IgD-negative memory B cell (primary cell): ENCODE measurements around the gene EPB41L5. TPM values are rescaled to one million over a fixed set of nuclear protein-coding genes. Genes with fewer than 3 reads are reported as not detected.
"Not testable (repeated sequence)": the region's sequence is repeated elsewhere in the genome, so short reads cannot be mapped to it uniquely, and the experiment has no call there.

Experiments
- H3K27ac Mint-ChIP-seq, 3 donors: one replicate each; pipeline ENCODE4 v1.8.0; 2020 to 2022; ENCODE audit warnings: mild to moderate bottlenecking in 3 of 3, mixed read lengths in 3 of 3, moderate library complexity in 1 of 3
- H3K27me3 Mint-ChIP-seq: one replicate; pipeline ENCODE4 v1.8.0; 2021; ENCODE audit warnings: mixed read lengths
- H3K36me3 Mint-ChIP-seq: one replicate; pipeline ENCODE4 v1.8.0; 2020; ENCODE audit warnings: mild to moderate bottlenecking, mixed read lengths
- H3K4me1 Mint-ChIP-seq, 3 donors: one replicate each; pipeline ENCODE4 v1.8.0; 2020 to 2022; ENCODE audit warnings: mixed read lengths in 3 of 3, mild to moderate bottlenecking in 1 of 3
- H3K4me3 Mint-ChIP-seq, 4 donors: one replicate each; pipeline ENCODE4 v1.8.0; 2020 to 2022; ENCODE audit warnings: mild to moderate bottlenecking in 4 of 4, mixed read lengths in 4 of 4, moderate library complexity in 3 of 4
- H3K9me3 Mint-ChIP-seq, 3 donors: one replicate each; pipeline ENCODE4 v1.8.0; 2020 to 2021; ENCODE audit warnings: mixed read lengths in 3 of 3, mild to moderate bottlenecking in 1 of 3
- polyA plus RNA-seq: library from polyadenylated mRNA; unstranded; fragments of 300-500 nt; fragmentation: Illumina TruSeq; gene quantifications from one replicate; pipeline ENCODE4 v1.2.3, GENCODE V29; 2021

EPB41L5 gene
- polyA plus RNA-seq, 1 donor from 2014 or later: 3.9 TPM

DNA sequence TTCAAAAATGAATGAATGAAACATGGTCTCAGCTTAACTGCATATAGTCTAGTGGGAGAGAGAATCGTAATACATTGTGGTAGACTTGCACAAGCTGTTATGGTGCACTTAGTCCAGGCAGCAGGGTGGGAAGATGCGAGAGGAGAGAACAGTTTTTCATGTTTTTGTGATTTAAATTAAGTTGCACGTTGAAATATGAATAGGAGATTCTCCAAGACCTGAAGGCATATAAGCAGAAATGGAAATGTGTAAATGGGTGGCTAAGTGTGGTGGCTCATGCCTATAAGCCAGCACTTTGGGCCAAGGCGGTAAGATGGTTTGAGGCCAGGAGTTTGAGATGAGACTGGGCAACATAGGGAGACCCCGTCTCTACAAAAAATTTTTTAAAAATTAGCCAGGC lies 149.8 kb downstream of the EPB41L5 start:
- Mint-ChIP-seq H3K4me1 (no peaks in the 10 kb centered on the region), H3K27ac (no peak overlapping the region), H3K9me3 (no peaks in the 10 kb centered on the region), H3K27me3 (no peaks in the 10 kb centered on the region), H3K4me3 (no peak overlapping the region), H3K36me3 (peaks cover 4% of the 10 kb centered on the region)

DNA sequence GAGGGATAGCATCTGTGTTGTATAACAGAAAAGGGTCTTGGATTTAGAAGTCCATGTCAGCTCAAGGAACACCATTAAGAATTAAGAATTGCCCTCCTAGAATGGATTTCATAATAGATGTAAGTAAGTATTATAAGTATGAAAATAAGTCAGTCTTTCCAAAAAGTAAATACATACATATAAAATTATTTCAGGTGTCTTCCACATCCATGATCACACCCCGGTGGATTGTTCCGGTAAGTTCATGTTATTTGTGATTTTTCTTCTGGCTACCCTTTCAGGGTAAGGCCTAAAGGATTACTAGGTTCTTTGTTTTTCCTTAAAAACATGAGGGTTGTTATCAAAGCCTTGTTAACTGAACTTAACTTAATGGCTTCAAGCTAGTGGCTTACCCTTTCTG lies 154.4 kb downstream of the EPB41L5 start:
- no peak overlapping the region for H3K27ac Mint-ChIP-seq

DNA sequence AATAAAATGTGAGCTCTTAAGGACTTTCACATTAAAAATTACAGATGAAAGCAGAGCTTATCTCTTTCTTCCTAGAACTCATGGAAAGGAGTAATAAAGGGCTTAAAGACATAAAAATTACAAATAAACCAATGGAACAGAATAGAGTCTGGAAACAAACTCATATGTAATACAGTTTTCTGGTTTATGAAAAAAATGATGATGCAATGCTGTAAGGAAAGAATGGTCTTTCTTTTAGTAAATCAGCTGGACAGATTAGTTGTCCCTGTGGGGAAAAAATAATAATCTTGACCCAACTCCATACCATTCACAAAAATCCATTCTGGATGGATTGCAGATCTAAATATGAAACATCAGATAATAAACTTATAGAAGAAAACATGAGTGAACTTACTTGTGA lies 156.1 kb downstream of the EPB41L5 start:
- Mint-ChIP-seq H3K9me3 (peaks cover 0 to 3% (median 0%) of the 10 kb centered on the region in 3 donors), H3K27ac (no peak overlapping the region), H3K27me3 (no peaks in the 10 kb centered on the region), H3K4me3 (no peak overlapping the region), H3K4me1 (no peaks in the 10 kb centered on the region), H3K36me3 (peaks cover 4% of the 10 kb centered on the region)

More for the DNA sequence above, 154.4 kb downstream of the EPB41L5 start:
- Mint-ChIP-seq H3K36me3 (peaks cover 4% of the 10 kb centered on the region), H3K4me3 (no peak overlapping the region), H3K4me1 (no peaks in the 10 kb centered on the region), H3K9me3 (peaks cover 0 to 3% (median 0%) of the 10 kb centered on the region in 3 donors), H3K27me3 (no peaks in the 10 kb centered on the region)

DNA sequence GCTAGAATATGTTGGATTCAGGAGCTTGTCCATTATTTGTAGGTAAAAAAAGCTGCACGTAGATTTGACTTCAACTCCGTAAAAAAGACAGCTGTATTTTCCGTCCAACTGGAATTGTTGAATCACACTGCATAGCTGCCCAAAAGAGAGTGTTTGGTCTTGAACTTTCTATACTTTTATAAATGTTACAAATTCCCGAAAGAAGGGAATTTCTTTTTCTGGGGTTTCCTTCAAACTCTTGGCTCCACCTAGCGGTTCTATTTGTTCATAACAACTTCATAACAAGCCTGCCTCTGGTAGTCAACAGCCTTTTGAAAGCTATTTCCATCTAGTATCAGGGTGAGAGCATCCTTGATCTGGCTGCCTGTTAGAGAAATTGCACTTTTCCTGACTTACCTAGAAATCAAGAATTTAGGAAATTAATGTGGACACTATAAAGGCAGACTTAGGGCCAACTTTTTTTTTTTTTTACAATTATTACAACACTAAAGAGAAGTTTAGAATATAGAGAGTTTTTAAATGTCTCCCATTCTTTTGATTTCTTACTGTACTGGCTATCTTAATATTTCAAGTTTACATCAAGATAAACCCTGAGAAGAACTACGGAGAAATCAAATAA lies 162.2 kb downstream of the EPB41L5 start:
- Mint-ChIP-seq H3K4me1 (peaks cover 11 to 28% (median 17%) of the 10 kb centered on the region in 3 donors), H3K27ac (peak overlapping the region in 1 of 3 donors; percentile 76), H3K27me3 (no peaks in the 10 kb centered on the region), H3K36me3 (no peaks in the 10 kb centered on the region), H3K4me3 (peak overlapping the region in 2 of 4 donors; percentile 25 to 51), H3K9me3 (no peaks in the 10 kb centered on the region)

DNA sequence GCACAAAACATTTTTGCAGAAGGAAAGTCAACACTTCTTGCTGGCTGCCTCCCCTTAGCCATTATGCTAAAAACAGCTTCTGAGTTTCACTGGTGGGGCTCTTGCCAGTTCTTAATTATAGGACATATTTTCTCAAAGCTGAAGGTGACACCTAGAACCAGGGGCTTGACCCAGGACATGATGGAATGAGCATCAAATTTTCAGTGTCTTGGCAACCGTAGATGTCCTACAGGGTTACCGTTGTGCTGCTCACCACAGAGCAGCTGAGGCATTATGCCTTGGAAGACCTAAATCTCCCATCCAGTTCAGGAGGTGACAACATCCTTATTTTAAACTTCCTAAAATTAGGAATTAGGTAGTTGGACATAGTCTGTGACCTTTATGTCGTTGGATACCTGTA lies 163.6 kb downstream of the EPB41L5 start:
- Mint-ChIP-seq H3K9me3 (no peaks in the 10 kb centered on the region), H3K27me3 (no peaks in the 10 kb centered on the region), H3K4me1 (peaks cover 11 to 29% (median 19%) of the 10 kb centered on the region in 3 donors), H3K36me3 (no peaks in the 10 kb centered on the region), H3K4me3 (peak overlapping the region; percentile 87 to 98 (median 96)), H3K27ac (peak overlapping the region; percentile 91 to 99 (median 93))

DNA sequence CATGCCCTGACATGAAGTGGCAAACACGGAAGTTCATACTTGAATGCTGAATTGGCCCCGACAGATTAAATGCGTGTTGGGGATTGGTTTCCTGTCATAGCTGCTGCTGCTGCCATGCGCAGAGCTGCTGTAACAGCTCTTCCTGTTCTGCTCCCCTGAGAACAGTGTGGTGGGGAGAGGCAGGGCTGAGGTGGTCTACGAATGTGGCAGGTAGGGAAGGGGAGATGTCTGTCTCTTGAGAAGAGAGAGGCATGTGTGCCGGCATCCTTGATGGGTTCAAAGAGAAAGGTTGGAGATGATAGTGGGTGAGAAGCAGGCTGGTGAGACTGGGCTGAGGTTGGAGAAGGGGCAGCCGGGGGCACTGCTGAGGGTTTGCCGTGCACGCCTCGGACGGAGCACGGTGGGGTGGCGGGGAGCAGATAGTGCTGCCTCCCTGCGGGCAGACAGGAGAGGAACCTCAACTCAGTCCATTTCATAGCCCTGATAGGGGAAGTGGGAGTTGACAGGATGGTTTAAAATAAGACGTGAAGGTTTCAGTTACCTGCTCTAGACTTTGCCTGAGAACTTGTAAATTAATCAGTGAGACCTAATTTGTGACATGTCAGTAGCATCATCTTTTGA lies 164.2 kb downstream of the EPB41L5 start:
- no peaks in the 10 kb centered on the region for H3K27me3 Mint-ChIP-seq
- H3K36me3 Mint-ChIP-seq: no peaks in the 10 kb centered on the region
- peak overlapping the region; percentile 91 to 99 (median 93) for H3K27ac Mint-ChIP-seq
- peak overlapping the region; percentile 87 to 98 (median 96) for H3K4me3 Mint-ChIP-seq
- H3K4me1 Mint-ChIP-seq: peaks cover 15 to 35% (median 21%) of the 10 kb centered on the region in 3 donors
- no peaks in the 10 kb centered on the region for H3K9me3 Mint-ChIP-seq

DNA sequence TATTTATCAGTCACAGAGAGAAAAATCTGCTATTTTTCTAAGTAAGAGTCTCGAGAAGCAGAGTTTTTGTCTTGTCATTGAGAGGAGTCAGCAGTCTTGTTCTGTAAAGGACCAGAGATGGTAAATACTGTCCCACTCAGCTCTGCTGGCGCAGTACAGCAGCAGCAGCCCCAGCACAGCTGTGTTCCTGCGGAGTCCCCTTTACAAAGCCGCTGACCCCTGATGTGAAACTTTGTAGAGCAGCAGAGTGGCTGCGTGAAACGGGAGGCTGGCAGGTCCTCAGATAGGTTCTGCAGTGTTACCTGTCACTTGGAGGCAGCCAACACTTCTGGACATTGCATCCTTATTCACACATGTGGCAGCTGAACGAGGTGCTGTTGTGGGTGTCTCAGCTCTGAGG lies 165.1 kb downstream of the EPB41L5 start:
- Mint-ChIP-seq H3K4me3 (peak overlapping the region; percentile 12 to 98 (median 82)), H3K4me1 (peaks cover 18 to 36% (median 23%) of the 10 kb centered on the region in 3 donors), H3K9me3 (no peaks in the 10 kb centered on the region), H3K27me3 (no peaks in the 10 kb centered on the region), H3K36me3 (no peaks in the 10 kb centered on the region), H3K27ac (peak overlapping the region; percentile 91 to 93 (median 92))

DNA sequence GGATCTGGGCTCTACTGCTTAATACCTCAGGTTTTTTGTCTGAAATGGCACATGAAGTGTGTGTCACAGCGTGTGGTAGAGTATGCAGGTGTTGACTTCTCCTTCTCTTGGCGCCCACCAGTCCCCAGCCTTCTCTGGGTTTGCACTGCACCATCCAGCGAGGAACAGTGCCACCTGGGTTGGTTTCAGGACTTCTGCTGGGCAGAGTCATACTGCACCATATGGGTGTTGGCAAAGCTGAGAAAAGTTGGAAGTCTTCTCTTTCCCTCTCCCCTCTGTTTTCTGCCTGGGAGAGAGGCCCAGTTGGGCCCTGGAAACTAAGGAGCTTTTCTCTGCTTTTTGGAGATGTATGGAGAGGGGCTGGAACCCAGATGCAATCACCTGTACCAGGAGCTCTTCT lies 166.5 kb downstream of the EPB41L5 start:
- no peaks in the 10 kb centered on the region for H3K9me3 Mint-ChIP-seq
- no peak overlapping the region for H3K27ac Mint-ChIP-seq
- no peaks in the 10 kb centered on the region for H3K27me3 Mint-ChIP-seq
- H3K4me3 Mint-ChIP-seq: no peak overlapping the region
- peaks cover 2% of the 10 kb centered on the region for H3K36me3 Mint-ChIP-seq
- H3K4me1 Mint-ChIP-seq: peaks cover 18 to 36% (median 23%) of the 10 kb centered on the region in 3 donors

DNA sequence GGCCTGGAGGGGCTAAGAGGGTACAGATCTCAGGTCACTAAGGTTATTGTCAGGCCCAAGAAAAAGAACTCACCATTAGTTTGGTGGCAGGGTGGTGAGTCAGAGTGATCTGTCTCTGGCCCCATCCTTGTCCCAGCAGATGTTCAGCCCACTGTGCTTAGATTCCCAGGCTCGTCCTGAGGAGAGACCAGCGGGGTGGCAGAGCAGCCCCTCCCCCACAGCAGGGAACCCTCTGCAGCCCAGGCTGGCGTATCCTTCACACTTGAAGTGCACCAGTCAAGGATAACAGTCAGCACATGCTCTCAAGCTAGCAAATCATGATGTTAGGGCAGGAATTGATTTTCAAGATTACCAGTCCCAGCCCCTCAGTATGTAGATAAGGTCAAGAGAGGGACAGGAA lies 167.2 kb downstream of the EPB41L5 start:
- no peaks in the 10 kb centered on the region for H3K9me3 Mint-ChIP-seq
- H3K4me1 Mint-ChIP-seq: peaks cover 15 to 35% (median 22%) of the 10 kb centered on the region in 3 donors
- no peaks in the 10 kb centered on the region for H3K27me3 Mint-ChIP-seq
- H3K27ac Mint-ChIP-seq: peak overlapping the region in 1 of 3 donors; percentile 39
- peaks cover 2% of the 10 kb centered on the region for H3K36me3 Mint-ChIP-seq
- H3K4me3 Mint-ChIP-seq: no peak overlapping the region

DNA sequence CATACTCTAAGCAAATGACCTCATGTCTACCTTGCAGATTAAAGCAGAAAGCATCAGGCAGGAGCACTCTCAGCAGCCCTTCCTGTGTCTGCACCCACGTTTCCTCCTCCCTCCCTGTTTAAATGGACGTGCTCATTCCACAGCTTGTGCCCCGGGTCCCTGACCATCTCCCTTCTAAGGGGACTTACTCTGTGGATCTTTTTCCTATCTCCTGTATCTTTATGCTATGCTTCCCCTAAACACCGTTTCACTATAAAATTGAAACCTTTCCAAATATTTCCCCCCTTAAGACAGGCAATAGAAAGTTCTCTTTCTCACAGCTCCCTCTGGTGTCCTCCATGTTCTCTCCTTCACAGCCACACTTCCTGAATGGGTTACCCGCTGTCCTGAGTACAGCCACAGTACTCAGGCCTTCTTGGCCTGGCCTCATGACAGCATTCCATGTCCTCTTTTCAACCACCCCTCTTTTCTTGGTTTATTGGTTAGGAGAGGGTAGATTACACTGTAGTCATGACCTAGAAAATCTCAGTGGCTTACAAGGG lies 169.2 kb downstream of the EPB41L5 start:
- H3K4me1 Mint-ChIP-seq: peaks cover 9 to 21% (median 14%) of the 10 kb centered on the region in 3 donors
- H3K9me3 Mint-ChIP-seq: no peaks in the 10 kb centered on the region
- H3K4me3 Mint-ChIP-seq: peak overlapping the region; percentile 0 to 89 (median 70)
- H3K27ac Mint-ChIP-seq: peak overlapping the region in 2 of 3 donors; percentile 48 to 75
- peaks cover 2% of the 10 kb centered on the region for H3K36me3 Mint-ChIP-seq
- H3K27me3 Mint-ChIP-seq: no peaks in the 10 kb centered on the region

DNA sequence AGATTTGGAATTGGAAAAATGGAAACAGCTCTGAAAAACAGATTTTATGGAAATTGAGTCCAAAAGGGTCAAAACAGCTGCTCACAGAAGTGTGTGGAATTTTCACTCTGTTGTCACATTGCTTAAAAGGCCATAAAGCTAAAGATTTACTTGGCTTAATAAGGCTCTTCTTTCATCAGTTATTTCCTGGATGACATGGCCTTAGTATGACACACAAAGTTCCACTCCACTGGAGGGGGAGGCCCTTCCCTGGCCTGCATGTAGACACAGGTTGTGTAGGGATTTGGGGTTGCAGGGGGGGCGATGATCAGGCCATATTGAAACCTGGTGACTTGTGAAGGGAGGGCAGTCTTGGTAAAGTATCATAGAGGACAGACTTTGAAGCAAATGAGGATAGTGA lies 176.3 kb downstream of the EPB41L5 start:
- H3K9me3 Mint-ChIP-seq: peaks cover 5 to 22% (median 10%) of the 10 kb centered on the region in 3 donors
- peaks cover 2% of the 10 kb centered on the region for H3K36me3 Mint-ChIP-seq
- H3K4me3 Mint-ChIP-seq: no peak overlapping the region
- no peaks in the 10 kb centered on the region for H3K27me3 Mint-ChIP-seq
- no peaks in the 10 kb centered on the region for H3K4me1 Mint-ChIP-seq
- no peak overlapping the region for H3K27ac Mint-ChIP-seq

DNA sequence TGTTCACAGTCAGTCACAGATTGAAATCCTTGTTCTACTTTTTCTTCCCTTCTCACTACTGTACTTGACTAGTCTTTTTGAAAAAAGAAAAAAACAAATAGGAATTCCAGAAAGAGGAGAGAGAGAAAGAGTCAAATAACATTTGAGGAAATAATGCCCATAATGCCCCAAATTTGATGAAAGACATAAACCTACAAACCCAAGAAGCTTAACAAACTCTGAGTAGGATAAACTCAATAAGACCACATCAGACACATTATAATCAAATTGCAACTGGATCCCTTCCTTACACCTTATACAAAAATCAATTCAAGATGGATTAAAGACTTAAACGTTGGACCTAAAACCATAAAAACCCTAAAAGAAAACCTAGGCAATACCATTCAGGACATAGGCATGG lies 179.4 kb downstream of the EPB41L5 start:
- no peak overlapping the region for H3K27ac Mint-ChIP-seq
- no peaks in the 10 kb centered on the region for H3K27me3 Mint-ChIP-seq
- H3K4me1 Mint-ChIP-seq: no peaks in the 10 kb centered on the region
- H3K36me3 Mint-ChIP-seq: peaks cover 4% of the 10 kb centered on the region
- peaks cover 5 to 26% (median 10%) of the 10 kb centered on the region in 3 donors for H3K9me3 Mint-ChIP-seq
- no peak overlapping the region for H3K4me3 Mint-ChIP-seq

DNA sequence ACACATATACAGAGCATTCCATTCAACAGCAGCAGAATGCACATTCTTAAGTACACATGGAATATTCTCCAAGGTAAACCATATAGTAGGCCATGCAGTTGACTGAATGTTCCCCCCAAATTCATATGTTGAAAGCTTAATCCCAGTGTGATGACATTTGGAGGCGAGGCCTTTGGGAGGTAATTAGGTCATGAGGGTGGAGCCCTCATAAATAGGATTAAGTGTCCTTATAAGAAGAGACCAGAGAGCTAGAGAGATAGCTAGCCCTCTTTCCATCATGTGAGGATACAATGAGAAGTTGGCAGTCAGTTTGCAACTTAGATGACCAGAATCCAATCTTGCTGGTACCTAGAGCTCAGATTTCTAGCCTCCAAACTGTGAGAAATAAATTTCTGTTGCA lies 182.7 kb downstream of the EPB41L5 start:
- no peak overlapping the region for H3K27ac Mint-ChIP-seq

DNA sequence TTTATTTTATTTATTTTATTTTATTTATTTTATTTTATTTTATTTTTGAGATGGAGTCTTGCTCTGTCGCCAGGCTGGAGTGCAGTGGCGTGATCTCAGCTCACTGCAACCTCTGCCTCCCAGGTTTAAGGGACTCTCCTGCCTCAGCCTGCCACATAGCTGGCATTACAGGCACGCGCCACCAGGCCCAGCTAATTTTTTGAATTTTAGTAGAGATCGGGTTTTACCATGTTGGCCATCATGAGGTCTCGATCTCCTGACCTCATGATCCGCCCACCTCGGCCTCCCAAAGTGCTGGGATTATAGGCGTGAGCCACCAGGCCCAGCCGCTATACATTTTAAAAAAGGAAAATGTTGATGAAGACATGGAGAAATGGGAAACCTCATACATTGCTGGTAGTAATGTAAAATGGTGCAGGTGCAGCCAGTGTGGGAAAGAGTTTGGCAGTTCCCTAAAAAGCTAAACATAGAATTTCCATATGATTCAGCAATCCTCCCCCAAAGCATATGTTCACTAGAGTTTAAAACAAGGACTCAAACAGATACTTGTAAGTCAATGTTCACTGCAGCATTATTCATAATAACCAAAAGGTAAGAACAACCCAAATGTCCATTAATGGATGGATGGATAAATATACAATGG lies 187.1 kb downstream of the EPB41L5 start:
- H3K36me3 Mint-ChIP-seq, H3K9me3 Mint-ChIP-seq, H3K4me1 Mint-ChIP-seq, H3K27me3 Mint-ChIP-seq, H3K4me3 Mint-ChIP-seq, H3K27ac Mint-ChIP-seq: not testable (repeated sequence)

More for the DNA sequence above, 182.7 kb downstream of the EPB41L5 start:
- Mint-ChIP-seq H3K9me3 (peaks cover 7 to 26% (median 10%) of the 10 kb centered on the region in 3 donors), H3K36me3 (peaks cover 8% of the 10 kb centered on the region), H3K27me3 (peaks cover 2% of the 10 kb centered on the region), H3K4me1 (no peaks in the 10 kb centered on the region), H3K4me3 (no peak overlapping the region)
